Neural cell (in vitro differentiated cells): ENCODE results near the gene KCNJ6. TPM values are rescaled to one million over a fixed set of nuclear protein-coding genes. Genes with fewer than 3 reads are reported as not detected.

Source experiments
- H2AFZ ChIP-seq: fragments of 200-600, 300-800 bp; sonication (generic), shearing (Covaris generic); 2 replicates; pipeline ENCODE4 v1.6.0; 2014; ENCODE audit warnings: low read depth, mild to moderate bottlenecking, antibody characterized with exemption, low read length, moderate library complexity
- H3F3A ChIP-seq: fragments of 200-600 bp; shearing (Covaris generic); 2 replicates; pipeline ENCODE4 v1.6.1; 2016; ENCODE audit warnings: mild to moderate bottlenecking, moderate library complexity, mixed read lengths, antibody characterized with exemption, low read length; ENCODE audit not compliant: insufficient read depth, poor library complexity, severe bottlenecking
- H3K27ac ChIP-seq: fragments of 200-600, 300-800 bp; sonication (generic), shearing (Covaris generic); 2 replicates; pipeline ENCODE4 v1.5.1; 2014; ENCODE audit warnings: mild to moderate bottlenecking, low read length, moderate library complexity
- H3K27me3 ChIP-seq: fragments of 300-800, 200-600 bp; sonication (generic), shearing (Covaris generic); 2 replicates; pipeline ENCODE4 v1.6.0; 2014; ENCODE audit warnings: mild to moderate bottlenecking, low read depth, low read length, moderate library complexity; ENCODE audit not compliant: insufficient read depth
- H3K36me3 ChIP-seq: fragments of 300-800, 200-600 bp; sonication (generic), shearing (Covaris generic); 2 replicates; pipeline ENCODE4 v1.5.1; 2014; ENCODE audit warnings: mild to moderate bottlenecking, antibody characterized with exemption, low read length, moderate library complexity; ENCODE audit not compliant: insufficient read depth
- H3K4me2 ChIP-seq: fragments of 300-800, 200-600 bp; sonication (generic), shearing (Covaris generic); 2 replicates; pipeline ENCODE4 v1.6.0; 2014; ENCODE audit warnings: mild to moderate bottlenecking, low read length
- H3K4me3 ChIP-seq: fragments of 300-800, 200-600 bp; sonication (generic), shearing (Covaris generic); 2 replicates; pipeline ENCODE4 v1.5.1; 2014; ENCODE audit warnings: mild to moderate bottlenecking, low read length, moderate library complexity
- H3K79me2 ChIP-seq: fragments of 200-600 bp; shearing (Covaris generic); replicated peaks from 2 replicates; pipeline ENCODE4 v1.6.0; 2014; ENCODE audit warnings: mild to moderate bottlenecking, low read length, moderate library complexity; ENCODE audit not compliant: insufficient read depth
- H3K9ac ChIP-seq: fragments of 300-800, 200-600 bp; sonication (generic), shearing (Covaris generic); 2 replicates; pipeline ENCODE4 v1.6.1; 2016; ENCODE audit warnings: mild to moderate bottlenecking, low read length, mixed read lengths
- H3K9me2 ChIP-seq: fragments of 200-600 bp; shearing (Covaris generic); 2 replicates; pipeline ENCODE4 v1.6.1; 2016; ENCODE audit warnings: mild to moderate bottlenecking, low read length, mixed read lengths; ENCODE audit not compliant: insufficient read depth
- H3K9me3 ChIP-seq: fragments of 200-600, 300-800 bp; sonication (generic), shearing (Covaris generic); 2 replicates; pipeline ENCODE4 v1.6.1; 2016; ENCODE audit warnings: mild to moderate bottlenecking, mixed run types, low read length, moderate library complexity, mixed read lengths
- H4K20me1 ChIP-seq: fragments of 200-600 bp; shearing (Covaris generic); 2 replicates; pipeline ENCODE4 v1.6.1; 2016; ENCODE audit warnings: mild to moderate bottlenecking, mixed run types; ENCODE audit not compliant: insufficient read depth
- EP300 ChIP-seq: fragments of 450-650 bp; conservative IDR thresholded peaks from 2 replicates; pipeline ENCODE4 v1.6.1; 2014; ENCODE audit warnings: antibody characterized with exemption, mild to moderate bottlenecking, moderate library complexity; ENCODE audit not compliant: poor library complexity, severe bottlenecking
- EZH2 ChIP-seq: fragments of 200-600, 300-800 bp; shearing (Covaris generic), sonication (generic); IDR thresholded peaks from 2 replicates; pipeline ENCODE4 v1.6.1; 2014; ENCODE audit warnings: antibody characterized with exemption, low read length, borderline replicate concordance, mild to moderate bottlenecking; ENCODE audit not compliant: insufficient read depth, poor library complexity, severe bottlenecking
- MXI1 ChIP-seq: fragments of 450-650 bp; conservative IDR thresholded peaks from 2 replicates; pipeline ENCODE4 v1.6.1; 2014; ENCODE audit warnings: antibody characterized with exemption, mild to moderate bottlenecking; ENCODE audit not compliant: poor library complexity, severe bottlenecking
- POLR2AphosphoS5 ChIP-seq: IDR thresholded peaks from 2 replicates; pipeline ENCODE4 v1.6.1; 2012
- RAD21 ChIP-seq: fragments of 450-650 bp; conservative IDR thresholded peaks from 2 replicates; pipeline ENCODE4 v1.6.1; 2014; ENCODE audit warnings: antibody characterized with exemption, mild to moderate bottlenecking, moderate library complexity
- SMC3 ChIP-seq: fragments of 450-650 bp; conservative IDR thresholded peaks from 2 replicates; pipeline ENCODE4 v1.6.1; 2014; ENCODE audit warnings: antibody characterized with exemption, mild to moderate bottlenecking, moderate library complexity; ENCODE audit not compliant: poor library complexity
- TAF1 ChIP-seq: IDR thresholded peaks from 2 replicates; pipeline ENCODE4 v1.6.1; 2012; ENCODE audit warnings: low read depth
- polyA plus RNA-seq: library from polyadenylated mRNA; depleted of rRNA; stranded (reverse); fragments of >200 nt; gene quantifications from 2 replicates; pipeline ENCODE4 v1.2.3, GENCODE V29; 2014
- TF ChIP-seq, protein P1 (sequence below): fragments of 450-650 bp; IDR thresholded peaks from 2 replicates; pipeline ENCODE4 v1.5.1; 2014; ENCODE audit warnings: antibody characterized with exemption, mild to moderate bottlenecking, moderate library complexity; ENCODE audit not compliant: poor library complexity, severe bottlenecking
- TF ChIP-seq, protein P2 (sequence below): IDR thresholded peaks from 2 replicates; pipeline ENCODE4 v1.6.1; 2012; ENCODE audit warnings: borderline replicate concordance

Gene KCNJ6
- polyA plus RNA-seq, 1 donor from 2014 or later: 1.7 TPM

DNA sequence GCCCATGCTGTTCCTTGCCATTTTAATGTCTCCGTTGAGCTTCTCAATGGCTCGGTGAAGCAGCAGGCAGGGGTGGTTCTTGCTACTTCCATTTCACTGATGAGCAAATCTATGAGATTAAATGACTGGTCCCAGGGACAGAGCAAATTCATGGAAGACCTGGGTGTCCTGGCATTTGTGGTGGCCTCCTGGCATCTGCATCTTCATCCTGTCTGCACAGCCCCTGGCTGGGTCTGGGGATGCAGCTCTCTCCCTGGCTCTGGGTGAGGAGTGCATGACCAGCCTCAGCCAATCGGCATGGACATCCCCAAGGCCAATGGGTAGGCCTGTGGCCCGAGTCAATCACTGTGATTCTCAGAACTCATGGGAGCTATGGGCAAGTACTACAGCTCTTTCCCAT, 261.7 kb downstream of the KCNJ6 start:
- H3K4me3 ChIP-seq: no peak overlapping the region
- H4K20me1 ChIP-seq: no peaks in the 10 kb centered on the region
- no peaks in the 10 kb centered on the region for H3K79me2 ChIP-seq
- TF ChIP-seq SMC3: no peak
- TF ChIP-seq TAF1: no peak
- no peak for TF ChIP-seq MXI1
- no peak for TF ChIP-seq POLR2AphosphoS5
- TF ChIP-seq EP300: no peak
- no peak overlapping the region for H2AFZ ChIP-seq
- H3K27ac ChIP-seq: no peak overlapping the region
- H3K9me3 ChIP-seq: no peaks in the 10 kb centered on the region
- H3K4me2 ChIP-seq: no peak overlapping the region
- H3K9ac ChIP-seq: no peak overlapping the region
- no peaks in the 10 kb centered on the region for H3F3A ChIP-seq
- no peaks in the 10 kb centered on the region for H3K9me2 ChIP-seq
- H3K27me3 ChIP-seq: no peaks in the 10 kb centered on the region
- no peaks in the 10 kb centered on the region for H3K36me3 ChIP-seq

DNA sequence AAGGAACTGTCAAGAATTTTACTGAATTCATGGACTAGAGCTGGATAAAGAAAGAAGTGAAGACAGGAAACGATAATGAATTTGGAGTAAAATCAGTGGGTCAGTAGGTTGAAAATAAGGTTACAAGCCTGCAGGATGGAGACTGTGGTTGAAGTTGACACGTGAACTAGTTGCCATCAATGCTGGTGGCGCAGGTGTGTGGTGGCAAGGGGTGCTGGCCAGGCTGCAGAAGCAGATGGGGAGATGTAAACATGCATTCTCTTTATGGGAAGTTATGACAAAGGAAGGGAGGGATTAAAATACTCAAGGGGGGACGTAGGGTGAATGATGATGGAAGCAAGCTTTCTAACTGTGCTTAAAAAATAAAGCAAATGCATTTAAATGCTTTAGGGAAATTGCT, 263.1 kb downstream of the KCNJ6 start:
- Histone ChIP-seq H3K4me3 (no peak overlapping the region), H3F3A (no peaks in the 10 kb centered on the region), H3K9me2 (no peaks in the 10 kb centered on the region), H3K4me2 (no peak overlapping the region), H3K9ac (no peak overlapping the region), H3K36me3 (no peaks in the 10 kb centered on the region), H3K27me3 (no peaks in the 10 kb centered on the region), H3K9me3 (no peaks in the 10 kb centered on the region), H4K20me1 (no peaks in the 10 kb centered on the region), H3K79me2 (no peaks in the 10 kb centered on the region), H2AFZ (no peak overlapping the region), H3K27ac (no peak overlapping the region)
- no peak for TF ChIP-seq EP300
- TF ChIP-seq SMC3: no peak
- no peak for TF ChIP-seq TAF1
- TF ChIP-seq POLR2AphosphoS5: no peak
- no peak for TF ChIP-seq MXI1
- TF ChIP-seq, protein P1, sequence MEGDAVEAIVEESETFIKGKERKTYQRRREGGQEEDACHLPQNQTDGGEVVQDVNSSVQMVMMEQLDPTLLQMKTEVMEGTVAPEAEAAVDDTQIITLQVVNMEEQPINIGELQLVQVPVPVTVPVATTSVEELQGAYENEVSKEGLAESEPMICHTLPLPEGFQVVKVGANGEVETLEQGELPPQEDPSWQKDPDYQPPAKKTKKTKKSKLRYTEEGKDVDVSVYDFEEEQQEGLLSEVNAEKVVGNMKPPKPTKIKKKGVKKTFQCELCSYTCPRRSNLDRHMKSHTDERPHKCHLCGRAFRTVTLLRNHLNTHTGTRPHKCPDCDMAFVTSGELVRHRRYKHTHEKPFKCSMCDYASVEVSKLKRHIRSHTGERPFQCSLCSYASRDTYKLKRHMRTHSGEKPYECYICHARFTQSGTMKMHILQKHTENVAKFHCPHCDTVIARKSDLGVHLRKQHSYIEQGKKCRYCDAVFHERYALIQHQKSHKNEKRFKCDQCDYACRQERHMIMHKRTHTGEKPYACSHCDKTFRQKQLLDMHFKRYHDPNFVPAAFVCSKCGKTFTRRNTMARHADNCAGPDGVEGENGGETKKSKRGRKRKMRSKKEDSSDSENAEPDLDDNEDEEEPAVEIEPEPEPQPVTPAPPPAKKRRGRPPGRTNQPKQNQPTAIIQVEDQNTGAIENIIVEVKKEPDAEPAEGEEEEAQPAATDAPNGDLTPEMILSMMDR: no peak
- TF ChIP-seq, protein P2, sequence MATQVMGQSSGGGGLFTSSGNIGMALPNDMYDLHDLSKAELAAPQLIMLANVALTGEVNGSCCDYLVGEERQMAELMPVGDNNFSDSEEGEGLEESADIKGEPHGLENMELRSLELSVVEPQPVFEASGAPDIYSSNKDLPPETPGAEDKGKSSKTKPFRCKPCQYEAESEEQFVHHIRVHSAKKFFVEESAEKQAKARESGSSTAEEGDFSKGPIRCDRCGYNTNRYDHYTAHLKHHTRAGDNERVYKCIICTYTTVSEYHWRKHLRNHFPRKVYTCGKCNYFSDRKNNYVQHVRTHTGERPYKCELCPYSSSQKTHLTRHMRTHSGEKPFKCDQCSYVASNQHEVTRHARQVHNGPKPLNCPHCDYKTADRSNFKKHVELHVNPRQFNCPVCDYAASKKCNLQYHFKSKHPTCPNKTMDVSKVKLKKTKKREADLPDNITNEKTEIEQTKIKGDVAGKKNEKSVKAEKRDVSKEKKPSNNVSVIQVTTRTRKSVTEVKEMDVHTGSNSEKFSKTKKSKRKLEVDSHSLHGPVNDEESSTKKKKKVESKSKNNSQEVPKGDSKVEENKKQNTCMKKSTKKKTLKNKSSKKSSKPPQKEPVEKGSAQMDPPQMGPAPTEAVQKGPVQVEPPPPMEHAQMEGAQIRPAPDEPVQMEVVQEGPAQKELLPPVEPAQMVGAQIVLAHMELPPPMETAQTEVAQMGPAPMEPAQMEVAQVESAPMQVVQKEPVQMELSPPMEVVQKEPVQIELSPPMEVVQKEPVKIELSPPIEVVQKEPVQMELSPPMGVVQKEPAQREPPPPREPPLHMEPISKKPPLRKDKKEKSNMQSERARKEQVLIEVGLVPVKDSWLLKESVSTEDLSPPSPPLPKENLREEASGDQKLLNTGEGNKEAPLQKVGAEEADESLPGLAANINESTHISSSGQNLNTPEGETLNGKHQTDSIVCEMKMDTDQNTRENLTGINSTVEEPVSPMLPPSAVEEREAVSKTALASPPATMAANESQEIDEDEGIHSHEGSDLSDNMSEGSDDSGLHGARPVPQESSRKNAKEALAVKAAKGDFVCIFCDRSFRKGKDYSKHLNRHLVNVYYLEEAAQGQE: no peak
- TF ChIP-seq EZH2: no peak

DNA sequence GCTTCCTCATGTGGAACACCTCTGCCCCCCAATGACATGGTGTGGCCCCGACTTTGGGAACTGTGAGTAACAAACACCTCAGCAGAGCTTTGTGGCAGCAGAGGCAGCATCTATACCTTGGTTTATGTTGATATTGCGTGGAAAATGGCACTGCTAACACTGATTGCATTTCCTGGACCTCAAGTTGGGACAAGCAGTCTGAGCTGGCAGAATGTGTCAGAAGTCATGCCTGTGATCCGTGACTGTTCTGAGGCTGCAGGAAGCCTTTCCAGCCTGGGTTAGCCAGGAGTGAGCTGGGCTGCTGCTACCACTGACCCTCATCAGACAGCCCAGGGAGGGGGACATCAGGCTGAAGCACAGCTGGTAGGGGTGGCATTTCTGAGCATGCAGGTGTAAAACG, 268.5 kb downstream of the KCNJ6 start:
- no peaks in the 10 kb centered on the region for H3K9me2 ChIP-seq
- H3F3A ChIP-seq: no peaks in the 10 kb centered on the region
- H3K9me3 ChIP-seq: no peaks in the 10 kb centered on the region
- no peak overlapping the region for H2AFZ ChIP-seq
- no peak overlapping the region for H3K4me2 ChIP-seq
- no peaks in the 10 kb centered on the region for H3K36me3 ChIP-seq
- H3K4me3 ChIP-seq: no peak overlapping the region
- H4K20me1 ChIP-seq: no peaks in the 10 kb centered on the region
- H3K27me3 ChIP-seq: no peaks in the 10 kb centered on the region
- TF ChIP-seq MXI1 (no peak), POLR2AphosphoS5 (no peak), RAD21 (no peak), EZH2 (no peak), EP300 (no peak), TAF1 (no peak)
- TF ChIP-seq, protein P1: no peak
- TF ChIP-seq, protein P2: no peak
- H3K27ac ChIP-seq: no peak overlapping the region
- H3K9ac ChIP-seq: no peak overlapping the region
- no peaks in the 10 kb centered on the region for H3K79me2 ChIP-seq
